Skin epidermis (tissue), 12 donors: Measurements from ENCODE around the gene SPACA9.

Experiments used
- H3K27ac ChIP-seq, 21 experiments: fragments of 200-600 bp; sonication (generic) in 11 of 21; one replicate each; pipeline ENCODE4 v1.5.0; 2020; ENCODE audit warnings: mild to moderate bottlenecking in 3 of 21, inconsistent platforms in 2 of 21, moderate library complexity in 2 of 21
- H3K4me3 ChIP-seq, 7 experiments: fragments of 200-600 bp; sonication (generic) in 2 of 7; one replicate each; pipeline ENCODE4 v1.5.0; 2020; ENCODE audit warnings: inconsistent platforms in 2 of 7, mild to moderate bottlenecking in 2 of 7, moderate library complexity in 1 of 7

The SPACA9 gene

GRCh38 chr9:132923346-132923902, 44.7 kb downstream of the SPACA9 start:
- H3K27ac ChIP-seq, result no peak overlapping the region
- H3K4me3 ChIP-seq, result no peak overlapping the region

- H3K4me3 ChIP-seq, result no peak overlapping the region
- H3K27ac ChIP-seq, result no peak overlapping the region
Measured at GRCh38 chr9:132927704-132928103, 49.0 kb downstream of the SPACA9 start.

GRCh38 chr9:132931178-132931735, 52.6 kb downstream of the SPACA9 start:
- no peak overlapping the region for H3K4me3 ChIP-seq
- no peak overlapping the region for H3K27ac ChIP-seq

- no peak overlapping the region for H3K27ac ChIP-seq
- no peak overlapping the region for H3K4me3 ChIP-seq
Measured at GRCh38 chr9:132935026-132935425, 56.3 kb downstream of the SPACA9 start.

- no peak overlapping the region for H3K27ac ChIP-seq
- no peak overlapping the region for H3K4me3 ChIP-seq
Measured at GRCh38 chr9:132937463-132937901, 58.8 kb downstream of the SPACA9 start.

GRCh38 chr9:132939169-132939568, 60.5 kb downstream of the SPACA9 start:
- Histone ChIP-seq H3K27ac (no peak overlapping the region), H3K4me3 (no peak overlapping the region)
